Common myeloid progenitor, CD34-positive (primary cell): Measurements from ENCODE around the gene DACT2.

Experiments
- CTCF ChIA-PET: fragments of 350-600 bp; sonication (Branson Sonifier 250); formaldehyde crosslinking; loops from one replicate; lab custom pipeline; 2021; ENCODE audit warnings: antibody characterized with exemption; lab: Charles Lee
- POLR2A ChIA-PET: fragments of 350-600 bp; sonication (Branson Sonifier 250); formaldehyde crosslinking; loops from one replicate; lab custom pipeline; 2021; ENCODE audit warnings: antibody characterized with exemption; lab: Charles Lee
- DNase-seq, 3 donors: peaks; one replicate each; pipeline versions ENCODE4 v3.0.0 to v3.0.0-alpha.2; 2013
- H3K27ac ChIP-seq, 2 experiments: 1 replicate in 1 of 2; 2 replicates in 1 of 2; pipeline ENCODE4 v1.7.0; 2013; ENCODE audit warnings: inconsistent platforms in 2 of 2, low read length in 2 of 2, mild to moderate bottlenecking in 2 of 2, low read depth in 1 of 2, moderate library complexity in 1 of 2; ENCODE audit not compliant: severe bottlenecking in 2 of 2, insufficient read depth in 1 of 2, poor library complexity in 1 of 2
- H3K27me3 ChIP-seq, 5 experiments: replicated peaks in 2 of 5; 1 replicate in 3 of 5; 2 replicates in 2 of 5; pipeline versions ENCODE4 v1.6.1 to v1.7.0; 2013; ENCODE audit warnings: low read length in 4 of 5, mild to moderate bottlenecking in 2 of 5, moderate library complexity in 2 of 5, inconsistent platforms in 1 of 5; ENCODE audit not compliant: insufficient read depth in 5 of 5, control insufficient read depth in 4 of 5
- H3K36me3 ChIP-seq, 4 experiments: 1 replicate in 2 of 4; 2 replicates in 2 of 4; pipeline versions ENCODE4 v1.6.1 to v1.7.0; 2013; ENCODE audit warnings: low read length in 3 of 4, control low read depth in 1 of 4, mild to moderate bottlenecking in 1 of 4; ENCODE audit not compliant: control insufficient read depth in 4 of 4, insufficient read depth in 4 of 4
- H3K4me1 ChIP-seq, 4 experiments: 1 replicate in 3 of 4; 2 replicates in 1 of 4; pipeline versions ENCODE4 v1.6.1 to v1.7.1; 2013; ENCODE audit warnings: low read length in 3 of 4, mild to moderate bottlenecking in 3 of 4, control low read depth in 1 of 4, inconsistent platforms in 1 of 4, moderate library complexity in 1 of 4; ENCODE audit not compliant: control insufficient read depth in 4 of 4, insufficient read depth in 4 of 4; ENCODE audit errors: control extremely low read depth in 1 of 4
- H3K4me3 ChIP-seq, 7 experiments: 1 replicate in 4 of 7; 2 replicates in 3 of 7; pipeline versions ENCODE4 v1.5.1 to v1.7.0; 2013; ENCODE audit warnings: mild to moderate bottlenecking in 7 of 7, low read length in 6 of 7, moderate library complexity in 6 of 7, inconsistent platforms in 2 of 7, low read depth in 2 of 7, control low read depth in 1 of 7; ENCODE audit not compliant: insufficient read depth in 4 of 7, control insufficient read depth in 1 of 7; ENCODE audit errors: extremely low read depth in 1 of 7
- H3K9me3 ChIP-seq, 5 experiments: 1 replicate in 4 of 5; 2 replicates in 1 of 5; pipeline versions ENCODE4 v1.6.1 to v1.7.1; 2013; ENCODE audit warnings: low read length in 4 of 5, mild to moderate bottlenecking in 2 of 5, inconsistent platforms in 1 of 5, low read depth in 1 of 5, moderate library complexity in 1 of 5; ENCODE audit not compliant: control insufficient read depth in 4 of 5, insufficient read depth in 2 of 5; ENCODE audit errors: control extremely low read depth in 1 of 5
- WGBS: methylation state at CpG from one replicate; pipeline ENCODE4 v1.1.5; 2013; ENCODE audit not compliant: insufficient coverage; 5-methylcytosine and 5-hydroxymethylcytosine counted together

The DACT2 gene

GRCh38 chr6:168365422-168366165 is 46.0 kb upstream of the DACT2 start:
- peaks cover 0 to 20% (median 4%) of the 10 kb centered on the region in 5 experiments for H3K27me3 ChIP-seq
- H3K36me3 ChIP-seq, result no peaks in the 10 kb centered on the region
- H3K4me3 ChIP-seq, result no peak overlapping the region
- peaks cover 0 to 3% (median 0%) of the 10 kb centered on the region in 5 experiments for H3K9me3 ChIP-seq
- CTCF ChIA-PET, result no interaction called here
- no peak for DNase-seq
- POLR2A ChIA-PET, result no interaction called here
- no peak overlapping the region for H3K27ac ChIP-seq
- 97% methylated on average over 23 of the region's 24 CpGs for WGBS
- peaks cover 0 to 11% (median 1%) of the 10 kb centered on the region in 4 experiments for H3K4me1 ChIP-seq

DNA sequence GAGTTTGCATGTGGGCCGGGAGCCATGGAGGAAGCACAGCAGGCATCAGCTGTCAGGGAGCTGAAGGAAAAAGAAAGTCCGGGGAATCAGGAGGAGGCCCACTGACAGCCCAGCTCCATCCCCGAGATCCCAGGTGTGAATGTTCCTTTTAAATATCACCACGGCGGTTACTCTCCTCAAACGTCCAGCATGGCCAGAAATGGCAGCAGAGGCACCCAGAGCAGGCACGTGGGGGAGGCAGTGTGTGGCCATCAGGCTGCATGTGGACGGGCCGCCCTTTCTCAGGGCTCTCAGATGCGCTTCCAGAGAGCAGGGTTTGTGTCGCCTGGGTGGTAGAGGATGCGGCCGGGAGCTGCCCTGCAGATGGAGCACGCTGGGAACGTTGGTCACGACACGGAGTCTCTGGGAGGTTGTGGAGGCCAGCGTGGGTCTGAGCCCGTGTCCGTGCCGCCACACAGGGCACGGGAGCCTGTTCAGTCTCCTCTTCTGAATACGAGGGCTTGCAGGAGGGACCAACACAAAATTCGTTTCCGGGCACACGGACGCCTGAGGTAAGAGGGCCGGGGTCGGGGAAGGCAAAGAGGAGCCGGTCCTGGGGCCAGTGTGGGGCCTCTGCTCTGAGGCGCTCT is 45.3 kb upstream of the DACT2 start:
- no peak overlapping the region for H3K27ac ChIP-seq
- WGBS, result 98% methylated on average over 30 of the region's 31 CpGs
- H3K4me3 ChIP-seq, result no peak overlapping the region
- ChIA-PET CTCF (no interaction called here), POLR2A (no interaction called here)
- peaks cover 0 to 11% (median 1%) of the 10 kb centered on the region in 4 experiments for H3K4me1 ChIP-seq
- DNase-seq, result no peak
- no peaks in the 10 kb centered on the region for H3K36me3 ChIP-seq
- H3K27me3 ChIP-seq, result peaks cover 0 to 19% (median 4%) of the 10 kb centered on the region in 5 experiments
- peaks cover 0 to 3% (median 0%) of the 10 kb centered on the region in 5 experiments for H3K9me3 ChIP-seq

GRCh38 chr6:168363811-168364792 is 44.5 kb upstream of the DACT2 start:
- H3K4me1 ChIP-seq, result peaks cover 0 to 11% (median 1%) of the 10 kb centered on the region in 4 experiments
- H3K27me3 ChIP-seq, result peaks cover 0 to 17% (median 4%) of the 10 kb centered on the region in 5 experiments
- H3K4me3 ChIP-seq, result no peak overlapping the region
- H3K36me3 ChIP-seq, result no peaks in the 10 kb centered on the region
- no peak for DNase-seq
- ChIA-PET CTCF (no interaction called here), POLR2A (no interaction called here)
- peaks cover 0 to 3% (median 1%) of the 10 kb centered on the region in 5 experiments for H3K9me3 ChIP-seq
- 90% methylated on average over 10 of the region's 13 CpGs for WGBS
- H3K27ac ChIP-seq, result no peak overlapping the region

GRCh38 chr6:168363302-168363701 is 43.7 kb upstream of the DACT2 start:
- no peaks in the 10 kb centered on the region for H3K36me3 ChIP-seq
- POLR2A ChIA-PET, result no interaction called here
- peaks cover 0 to 3% (median 1%) of the 10 kb centered on the region in 5 experiments for H3K9me3 ChIP-seq
- CTCF ChIA-PET, result no interaction called here
- 100% methylated on average over 1 of the region's 3 CpGs for WGBS
- H3K27ac ChIP-seq, result no peak overlapping the region
- H3K4me3 ChIP-seq, result no peak overlapping the region
- peaks cover 0 to 12% (median 0%) of the 10 kb centered on the region in 5 experiments for H3K27me3 ChIP-seq
- DNase-seq, result no peak
- H3K4me1 ChIP-seq, result peaks cover 0 to 11% (median 1%) of the 10 kb centered on the region in 4 experiments

DNA sequence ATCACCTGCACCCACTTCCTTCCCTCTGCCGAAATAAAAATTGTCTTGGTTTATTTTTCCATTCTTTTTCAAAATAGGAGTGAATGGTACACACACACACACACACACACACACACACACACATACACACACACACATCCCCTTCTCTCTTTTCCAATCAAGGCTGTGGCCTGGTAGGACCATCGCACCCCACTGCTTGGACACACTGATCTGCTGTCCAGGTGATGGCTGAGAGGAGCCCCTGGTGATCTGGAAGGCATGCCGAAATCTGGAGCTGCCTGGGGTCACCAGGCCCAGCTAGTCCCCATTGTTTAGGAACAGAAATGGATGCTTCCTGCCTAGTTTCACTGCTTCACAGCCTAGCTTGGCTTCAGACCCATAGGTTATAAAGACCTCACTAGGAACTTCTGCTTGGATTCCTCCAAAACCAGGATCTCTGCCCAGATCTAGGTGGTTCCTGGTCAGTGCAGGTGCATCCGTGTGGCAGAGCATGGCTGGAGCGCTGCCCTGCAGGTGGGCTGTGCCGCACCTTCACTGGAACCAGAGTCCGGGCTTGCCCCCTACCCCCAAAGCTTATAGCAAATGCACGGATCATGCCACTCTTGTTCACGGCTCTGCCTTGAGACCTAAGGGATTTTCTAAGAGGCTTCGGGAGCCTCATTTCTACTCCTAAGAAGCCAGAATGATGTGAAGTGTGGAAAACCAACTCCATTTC is 42.9 kb upstream of the DACT2 start:
- POLR2A ChIA-PET, result no interaction called here
- 86% methylated on average over 9 of the region's 10 CpGs for WGBS
- no peak for DNase-seq
- Histone ChIP-seq H3K9me3 (peaks cover 0 to 3% (median 1%) of the 10 kb centered on the region in 5 experiments), H3K27ac (no peak overlapping the region), H3K4me1 (peaks cover 0 to 10% (median 1%) of the 10 kb centered on the region in 4 experiments), H3K4me3 (no peak overlapping the region), H3K27me3 (peaks cover 0 to 5% (median 0%) of the 10 kb centered on the region in 5 experiments), H3K36me3 (no peaks in the 10 kb centered on the region)
- CTCF ChIA-PET, result interaction anchor here (1.0 kb wide), 1 partner anchor 9 kb away, joined by 3 read pairs; no protein-coding TSS in a partner anchor

DNA sequence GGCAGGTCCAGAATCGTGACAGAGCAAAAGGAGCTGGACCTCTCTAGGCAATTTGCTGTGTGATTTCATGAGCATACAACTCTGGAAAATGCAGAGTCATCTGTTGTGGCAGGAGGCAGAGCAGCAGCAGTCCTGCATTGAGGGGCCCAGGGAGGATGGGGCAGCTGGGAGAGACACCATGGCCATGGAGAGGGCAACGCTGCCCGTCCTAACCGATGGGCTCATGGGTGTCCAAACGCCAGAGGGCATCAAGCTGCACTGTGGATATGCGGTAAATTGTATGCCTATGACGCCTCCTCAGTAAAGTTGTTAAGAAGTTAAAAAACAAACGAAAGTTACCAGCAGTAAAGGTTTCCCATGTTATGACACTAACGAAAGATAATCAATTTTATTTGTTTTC is 42.2 kb upstream of the DACT2 start:
- Histone ChIP-seq H3K4me3 (no peak overlapping the region), H3K27ac (no peak overlapping the region), H3K36me3 (no peaks in the 10 kb centered on the region), H3K9me3 (peaks cover 0 to 3% (median 1%) of the 10 kb centered on the region in 5 experiments), H3K27me3 (peaks cover 0 to 2% (median 0%) of the 10 kb centered on the region in 5 experiments), H3K4me1 (peaks cover 0 to 5% (median 0%) of the 10 kb centered on the region in 4 experiments)
- POLR2A ChIA-PET, result no interaction called here
- CTCF ChIA-PET, result interaction anchor here (1.0 kb wide), 1 partner anchor 10 kb away, joined by 3 read pairs; no protein-coding TSS in a partner anchor
- 92% methylated on average over 8 of the region's 9 CpGs for WGBS
- no peak for DNase-seq
